Vagina (tissue), 2 donors: ENCODE data around the gene PREP.

Experiments used
- POLR2AphosphoS5 ChIP-seq, 2 donors: sonication (generic); formaldehyde crosslinking; IDR thresholded peaks; one replicate each; pipeline ENCODE4 v1.9.0; 2017; ENCODE audit warnings: antibody characterized with exemption in 2 of 2, mild to moderate bottlenecking in 2 of 2, low read depth in 1 of 2; ENCODE audit not compliant: insufficient read depth in 1 of 2
- TF ChIP-seq, protein P1 (sequence below), 3 experiments: fragments of 450-650 bp in 2 of 3; fragments of 200-600 bp in 1 of 3; sonication (generic) in 1 of 3; IDR thresholded peaks; one replicate each; pipeline ENCODE4 v1.5.1; 2017 to 2019; ENCODE audit warnings: antibody characterized with exemption in 3 of 3, mild to moderate bottlenecking in 2 of 3, moderate library complexity in 2 of 3

DNA sequence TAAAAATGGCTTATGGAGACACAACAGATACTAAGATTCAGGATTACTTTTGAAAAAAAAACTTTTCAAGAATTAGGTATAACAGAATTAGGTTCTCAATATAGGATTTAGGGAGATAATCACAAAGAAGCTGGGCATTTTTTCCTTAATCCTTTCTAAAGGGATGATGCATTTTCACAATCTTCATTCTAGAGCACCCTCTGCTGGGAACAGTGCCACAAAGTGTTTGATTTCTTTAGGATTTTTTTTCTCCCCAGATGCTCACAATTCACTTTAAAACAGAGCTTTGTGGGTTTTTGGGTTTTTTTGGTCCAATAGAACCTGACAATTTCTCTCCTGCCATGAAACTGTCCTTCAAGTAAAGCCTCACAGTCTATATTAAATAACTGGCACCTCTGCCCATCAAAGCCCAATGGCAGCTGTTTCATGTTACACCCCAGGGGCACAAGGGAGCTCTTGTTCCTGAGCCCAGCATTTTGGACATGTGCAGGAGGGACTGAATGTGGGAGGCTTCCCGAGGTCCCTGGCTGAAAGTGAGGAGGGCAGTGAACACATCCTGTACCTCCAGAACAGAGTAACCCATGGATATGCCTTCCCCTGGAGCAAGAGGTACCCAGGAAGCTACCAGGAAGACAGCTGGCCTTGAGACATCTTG, 39.7 kb downstream of the PREP start:
- TF ChIP-seq, protein P1, sequence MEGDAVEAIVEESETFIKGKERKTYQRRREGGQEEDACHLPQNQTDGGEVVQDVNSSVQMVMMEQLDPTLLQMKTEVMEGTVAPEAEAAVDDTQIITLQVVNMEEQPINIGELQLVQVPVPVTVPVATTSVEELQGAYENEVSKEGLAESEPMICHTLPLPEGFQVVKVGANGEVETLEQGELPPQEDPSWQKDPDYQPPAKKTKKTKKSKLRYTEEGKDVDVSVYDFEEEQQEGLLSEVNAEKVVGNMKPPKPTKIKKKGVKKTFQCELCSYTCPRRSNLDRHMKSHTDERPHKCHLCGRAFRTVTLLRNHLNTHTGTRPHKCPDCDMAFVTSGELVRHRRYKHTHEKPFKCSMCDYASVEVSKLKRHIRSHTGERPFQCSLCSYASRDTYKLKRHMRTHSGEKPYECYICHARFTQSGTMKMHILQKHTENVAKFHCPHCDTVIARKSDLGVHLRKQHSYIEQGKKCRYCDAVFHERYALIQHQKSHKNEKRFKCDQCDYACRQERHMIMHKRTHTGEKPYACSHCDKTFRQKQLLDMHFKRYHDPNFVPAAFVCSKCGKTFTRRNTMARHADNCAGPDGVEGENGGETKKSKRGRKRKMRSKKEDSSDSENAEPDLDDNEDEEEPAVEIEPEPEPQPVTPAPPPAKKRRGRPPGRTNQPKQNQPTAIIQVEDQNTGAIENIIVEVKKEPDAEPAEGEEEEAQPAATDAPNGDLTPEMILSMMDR (IDR thresholded peaks at IDR 0.05): no peak
- no peak for TF ChIP-seq POLR2AphosphoS5 (IDR thresholded peaks at IDR 0.05; ENCODE audit: insufficient read depth in 1 of 2, low read depth in 1 of 2)
